GM21825 (cell line): Measurements from ENCODE around the gene SMARCA2.

ENCODE experiments used
- ATAC-seq: cut with Tn5 transposase; IDR thresholded peaks from one replicate; pipeline ENCODE4 v1.9.1; 2021; ENCODE audit warnings: mild to moderate bottlenecking, moderate library complexity; ENCODE audit not compliant: unreplicated experiment

SMARCA2 gene

GRCh38 chr9:2164268-2164667 is 149.1 kb downstream of the SMARCA2 start:
- ATAC-seq, result no peak

DNA sequence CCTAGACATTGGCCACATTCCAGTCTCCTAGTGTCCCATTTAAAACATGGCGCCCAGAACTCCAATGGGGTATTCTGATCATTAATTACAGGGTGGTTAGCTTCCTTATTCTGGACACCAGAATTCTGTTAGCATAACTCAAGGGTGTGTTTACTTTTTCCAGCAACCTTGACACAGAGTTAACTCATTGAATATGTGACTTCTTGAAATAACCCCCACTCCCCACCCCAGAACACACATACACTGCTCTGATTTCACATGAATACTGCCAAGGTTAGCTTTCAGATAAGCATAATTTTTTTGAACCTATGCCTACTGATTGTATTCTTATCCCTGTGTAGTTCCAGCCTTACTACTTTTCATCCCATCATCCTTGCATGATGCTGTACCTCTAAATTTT is 151.1 kb downstream of the SMARCA2 start:
- ATAC-seq, result no peak

DNA sequence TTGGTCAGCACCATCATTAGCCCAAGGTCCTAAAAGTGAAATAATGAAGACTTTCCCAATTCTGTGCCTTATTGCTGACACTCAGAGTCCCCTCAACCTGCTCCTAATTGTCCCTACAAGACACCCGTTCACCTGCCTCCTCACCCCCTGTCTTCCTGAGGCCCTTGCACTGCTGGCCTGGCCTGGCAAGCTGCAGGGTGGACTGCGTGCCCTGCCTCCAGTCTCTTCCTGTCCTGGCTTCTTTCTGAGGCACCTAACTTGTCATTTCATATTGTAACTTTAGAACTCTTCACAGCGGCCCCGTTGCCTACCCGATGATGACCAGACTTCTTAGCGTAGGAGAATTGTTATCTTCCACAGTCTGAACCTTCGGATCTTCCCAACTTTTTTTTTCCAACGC is 153.9 kb downstream of the SMARCA2 start:
- no peak for ATAC-seq

GRCh38 chr9:2170722-2171121 is 155.6 kb downstream of the SMARCA2 start:
- ATAC-seq, result no peak

DNA sequence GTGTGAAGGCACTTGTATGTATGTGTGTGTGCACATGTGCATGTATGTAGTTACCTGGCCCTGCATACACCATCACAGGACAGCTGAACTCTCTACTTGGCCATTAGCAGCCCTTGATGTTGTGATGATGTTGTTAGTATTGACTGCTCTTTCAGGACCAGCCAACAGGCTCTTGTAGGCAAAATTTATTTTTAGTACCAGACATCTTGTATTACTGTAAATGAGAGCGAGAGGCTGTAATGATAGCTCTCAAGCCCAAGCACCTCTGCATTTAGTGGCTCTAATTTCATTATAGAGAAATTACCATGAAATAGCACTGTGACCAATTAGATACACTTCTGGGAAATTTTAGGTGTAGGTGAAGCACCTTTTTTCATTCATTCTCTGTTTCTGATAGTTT is 158.0 kb downstream of the SMARCA2 start:
- ATAC-seq, result no peak

- ATAC-seq, result no peak
Measured at GRCh38 chr9:2173861-2174260, 158.7 kb downstream of the SMARCA2 start.

DNA sequence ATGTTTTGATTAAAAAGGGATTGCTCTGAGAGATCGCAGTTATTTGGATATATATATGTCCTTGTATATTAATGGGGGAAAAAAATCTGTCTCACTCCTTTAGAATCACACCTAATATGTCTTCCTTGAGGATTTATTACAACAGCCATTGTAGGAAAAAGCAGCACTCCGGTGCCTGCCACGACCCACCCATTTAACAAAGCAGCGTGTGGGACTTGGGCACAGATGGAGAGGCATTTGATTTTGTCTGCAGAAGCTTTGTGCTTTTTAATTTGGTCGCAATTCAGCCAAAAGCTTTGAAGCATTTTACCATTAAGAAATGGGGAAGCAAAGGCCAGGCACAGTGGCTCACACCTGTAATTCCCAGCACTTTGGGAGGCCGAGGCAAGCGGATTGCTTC is 159.2 kb downstream of the SMARCA2 start:
- ATAC-seq, result no peak

DNA sequence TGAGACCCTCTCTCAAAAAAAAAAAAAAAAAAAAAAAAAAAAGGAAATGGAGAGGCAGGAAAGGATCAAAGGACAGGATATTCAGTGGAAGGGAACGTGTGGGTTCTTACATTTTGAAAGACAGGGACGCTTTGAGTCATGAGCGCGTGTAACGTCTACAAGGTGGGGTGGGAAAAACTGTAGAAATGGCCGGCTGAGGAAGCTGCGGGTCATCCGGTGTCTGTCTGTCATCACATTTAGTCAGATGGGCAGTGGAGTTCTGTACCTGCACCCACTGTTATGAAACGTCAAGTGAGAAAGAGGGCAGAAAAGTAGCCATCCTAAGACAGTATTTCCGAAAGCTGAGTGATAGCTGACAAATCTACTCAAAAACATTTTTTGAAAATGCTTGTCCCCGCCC is 159.8 kb downstream of the SMARCA2 start:
- no peak for ATAC-seq

GRCh38 chr9:2177121-2177520 is 162.0 kb downstream of the SMARCA2 start:
- ATAC-seq, result no peak

DNA sequence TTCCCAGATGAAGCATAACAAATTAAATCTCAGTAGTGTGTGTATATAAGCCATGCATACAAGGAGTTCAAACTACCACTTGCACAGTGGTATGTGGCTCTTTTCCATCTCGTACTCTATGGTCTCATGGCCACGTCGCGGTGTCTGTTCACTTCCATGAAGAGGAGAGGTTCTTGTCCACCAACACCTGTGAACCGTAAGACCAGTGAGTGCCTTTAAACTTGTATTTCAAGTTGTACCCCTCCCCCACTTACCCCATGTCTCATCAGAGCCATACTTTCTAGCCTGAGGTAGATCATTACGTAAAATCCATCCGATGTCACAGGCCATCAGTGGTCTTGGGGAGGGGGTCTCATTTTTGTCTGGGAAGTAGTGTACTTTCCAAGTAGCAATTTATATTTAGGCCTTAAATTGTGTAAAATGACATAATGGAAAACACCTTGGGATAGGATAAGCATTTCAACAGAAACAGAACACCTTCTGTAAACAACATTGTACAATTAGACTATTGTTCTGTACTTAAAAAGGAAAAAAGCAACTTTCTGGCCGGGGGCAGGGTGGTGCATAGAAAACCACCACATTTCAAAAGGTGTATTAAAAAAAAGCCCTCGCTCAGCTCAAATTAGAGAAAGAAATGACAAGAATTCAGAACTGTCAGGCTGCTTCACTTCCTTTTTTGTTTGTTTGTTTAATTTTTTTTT is 163.0 kb downstream of the SMARCA2 start:
- ATAC-seq, result no peak

- no peak for ATAC-seq
Measured at GRCh38 chr9:2179567-2179966, 164.4 kb downstream of the SMARCA2 start.

- ATAC-seq, result no peak
Measured at GRCh38 chr9:2180154-2180553, 165.0 kb downstream of the SMARCA2 start.

- no peak for ATAC-seq
Measured at GRCh38 chr9:2180704-2181103, 165.6 kb downstream of the SMARCA2 start.

- ATAC-seq, result no peak
Measured at GRCh38 chr9:2181792-2182191, 166.6 kb downstream of the SMARCA2 start.

DNA sequence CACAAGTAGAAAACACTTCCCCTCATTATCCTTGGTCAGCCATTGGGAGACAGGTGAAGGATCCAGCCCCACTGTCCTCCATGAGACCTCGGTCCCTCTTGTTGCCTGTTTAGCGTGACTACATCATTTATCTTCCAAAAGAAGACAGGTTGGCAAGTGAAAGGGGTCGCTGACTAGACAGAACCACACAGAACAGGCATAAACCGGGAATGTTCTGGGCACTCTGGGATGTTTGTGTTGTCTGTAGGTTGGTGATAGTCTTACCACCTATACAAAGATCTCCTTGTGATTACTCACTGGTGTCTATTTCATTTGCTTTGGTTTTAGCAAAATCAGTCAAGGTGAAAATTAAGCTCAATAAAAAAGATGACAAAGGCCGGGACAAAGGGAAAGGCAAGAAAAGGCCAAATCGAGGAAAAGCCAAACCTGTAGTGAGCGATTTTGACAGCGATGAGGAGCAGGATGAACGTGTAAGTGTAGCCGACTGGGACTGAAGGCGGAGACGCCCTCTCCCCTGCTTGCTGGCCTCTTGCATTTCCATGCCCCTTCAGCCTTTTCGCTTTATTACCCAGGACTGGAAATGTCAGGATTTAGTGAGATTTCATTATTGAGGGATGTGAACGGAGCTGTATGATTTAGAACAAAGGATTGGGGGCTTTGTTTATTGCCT is 175.9 kb downstream of the SMARCA2 start:
- no peak for ATAC-seq

DNA sequence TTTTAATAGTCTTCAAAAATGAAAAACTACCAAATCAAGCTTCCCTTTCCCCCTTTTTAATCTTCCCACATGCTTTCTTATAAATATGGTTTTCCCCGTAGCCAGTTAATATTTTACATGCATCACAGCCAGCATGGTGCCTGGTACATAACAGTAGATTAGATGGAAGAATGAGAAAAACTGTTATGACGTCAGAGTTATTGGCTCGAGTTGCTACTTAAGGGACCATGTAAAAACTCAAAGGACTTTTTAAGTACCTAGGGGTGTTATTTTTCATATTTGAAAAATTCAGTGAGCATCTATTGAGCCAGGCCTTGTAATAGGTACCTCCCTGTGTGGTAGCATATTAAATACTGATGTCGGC is 176.4 kb downstream of the SMARCA2 start:
- ATAC-seq, result no peak

- no peak for ATAC-seq
Measured at GRCh38 chr9:2192356-2192979, 177.3 kb downstream of the SMARCA2 start.

DNA sequence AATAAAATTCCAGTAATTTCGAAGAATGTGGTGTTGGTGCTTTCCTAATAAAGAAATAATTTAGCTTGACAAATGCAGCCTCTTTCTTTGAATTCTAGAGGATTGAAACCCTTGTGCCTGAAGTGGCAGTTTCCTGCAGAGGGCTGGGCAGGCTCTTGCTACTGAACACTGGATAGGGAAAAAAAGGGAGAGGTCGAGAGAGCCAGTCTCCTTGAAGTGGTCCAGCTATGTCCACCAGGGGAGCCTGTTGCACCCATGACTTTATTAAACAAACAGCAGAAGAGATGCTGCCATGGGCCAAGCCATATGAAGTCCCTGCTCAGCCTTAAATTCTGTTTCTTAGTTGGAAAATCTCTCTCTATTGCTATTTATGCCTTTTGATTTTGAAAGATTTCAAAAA is 178.4 kb downstream of the SMARCA2 start:
- ATAC-seq, result no peak

DNA sequence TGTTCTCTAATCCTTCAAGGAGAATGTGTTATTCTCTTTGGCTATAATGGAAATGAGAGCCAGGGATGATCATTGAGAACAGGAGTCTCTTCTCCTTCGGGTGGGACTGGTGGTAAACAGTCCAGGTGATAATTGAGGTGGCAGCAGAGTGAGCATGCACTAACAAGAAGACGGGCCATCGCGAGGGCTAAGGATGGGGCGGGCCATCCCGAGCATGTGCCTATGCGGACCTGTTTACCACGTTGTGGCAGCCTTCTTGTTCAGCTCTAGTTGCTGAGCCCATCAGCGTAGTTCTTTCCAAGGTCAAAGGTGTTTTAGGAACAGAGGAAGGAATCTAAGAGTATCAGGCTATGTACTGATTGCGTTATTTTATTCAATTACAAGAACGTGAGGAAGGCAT is 180.1 kb downstream of the SMARCA2 start:
- no peak for ATAC-seq

DNA sequence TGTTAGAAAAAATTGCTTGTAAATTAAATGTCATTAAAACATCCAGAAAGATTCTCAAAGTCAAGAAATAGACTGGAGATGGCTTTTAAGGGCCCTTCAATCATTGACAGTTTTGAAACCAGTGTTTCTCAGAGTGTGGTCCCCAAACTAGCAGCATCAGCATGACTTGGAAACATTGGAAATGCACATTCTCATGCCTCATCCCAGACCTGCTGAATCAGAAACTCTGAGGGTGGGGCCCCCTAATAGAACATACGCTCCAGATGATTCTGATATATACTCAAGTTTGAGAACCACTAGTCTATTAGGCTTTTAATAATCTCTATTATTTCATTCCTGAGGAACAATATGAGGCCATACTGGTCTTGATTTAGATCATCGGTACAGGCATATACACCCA is 181.6 kb downstream of the SMARCA2 start:
- no peak for ATAC-seq

DNA sequence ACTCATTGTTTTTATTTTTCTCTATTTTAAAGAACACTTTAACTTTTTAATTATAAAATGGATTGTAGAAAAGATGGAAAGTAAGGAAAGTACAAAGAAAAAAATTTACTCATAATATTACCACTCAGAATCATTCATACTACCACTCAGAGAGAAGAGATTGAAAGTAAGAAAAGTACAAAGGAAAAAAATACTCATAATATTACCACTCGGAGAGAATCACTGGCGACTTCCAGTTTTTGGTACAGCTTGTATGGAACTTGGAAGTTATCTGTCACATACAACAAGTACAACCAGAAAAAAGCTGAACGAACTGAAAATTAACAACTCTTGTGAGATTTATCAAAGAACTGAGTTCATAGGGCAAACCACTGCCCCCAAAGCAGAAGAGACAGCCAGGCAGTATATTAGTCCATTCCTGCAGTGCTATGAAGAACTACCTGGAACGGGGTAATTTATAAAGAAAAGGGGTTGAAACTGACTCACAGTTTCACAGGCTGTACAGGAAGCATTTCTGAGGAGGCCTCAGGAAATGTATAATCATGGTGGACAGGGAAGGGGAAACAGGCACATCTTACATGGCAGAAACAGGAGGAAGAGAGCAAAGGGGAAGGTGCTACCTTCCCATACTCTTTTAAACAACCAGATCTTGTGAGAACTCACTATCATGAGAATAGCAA is 183.9 kb downstream of the SMARCA2 start:
- no peak for ATAC-seq
